Central memory CD8-positive, alpha-beta T cell (primary cell): ENCODE results near the gene COA3.
"Not testable (repeated sequence)": the region's sequence is repeated elsewhere in the genome, so short reads cannot be mapped to it uniquely, and the experiment has no call there.

Experiments used
- ATAC-seq: fragments of 150-1000 bp; cut with Tn5 transposase; replicated peaks from 2 replicates; pipeline ENCODE4 v1.10.0; 2022; ENCODE audit warnings: mild to moderate bottlenecking, moderate FRiP score, moderate number of reproducible peaks; ENCODE audit not compliant: poor library complexity, severe bottlenecking; ENCODE audit errors: extremely low read depth
- DNase-seq, 2 donors: peaks; one replicate each; pipeline ENCODE4 v3.0.0; 2021; ENCODE audit warnings: low spot score in 2 of 2
- H3K27ac Mint-ChIP-seq: one replicate; pipeline ENCODE4 v1.8.0; 2022; ENCODE audit warnings: low read depth, mild to moderate bottlenecking, moderate library complexity, mixed read lengths
- H3K27me3 Mint-ChIP-seq: one replicate; pipeline ENCODE4 v1.8.0; 2022; ENCODE audit warnings: mixed read lengths
- H3K36me3 Mint-ChIP-seq: one replicate; pipeline ENCODE4 v1.8.0; 2022; ENCODE audit warnings: mild to moderate bottlenecking, moderate library complexity, mixed read lengths; ENCODE audit not compliant: insufficient read depth
- H3K4me1 Mint-ChIP-seq: one replicate; pipeline ENCODE4 v1.8.0; 2022; ENCODE audit warnings: mixed read lengths
- H3K4me3 Mint-ChIP-seq: one replicate; pipeline ENCODE4 v1.8.0; 2022; ENCODE audit warnings: mild to moderate bottlenecking, moderate library complexity, mixed read lengths
- H3K9me3 Mint-ChIP-seq: one replicate; pipeline ENCODE4 v1.8.0; 2022; ENCODE audit warnings: mixed read lengths

The COA3 gene

GRCh38 chr17:42772945-42773289 lies 25.6 kb downstream of the COA3 start:
- peak overlapping the region; percentile 99 for H3K4me3 Mint-ChIP-seq

GRCh38 chr17:42769964-42770363 lies 28.5 kb downstream of the COA3 start:
- H3K4me3 Mint-ChIP-seq, ATAC-seq, H3K27ac Mint-ChIP-seq: not testable (repeated sequence)

More at GRCh38 chr17:42772945-42773289, 25.6 kb downstream of the COA3 start:
- peaks cover 14% of the 10 kb centered on the region for H3K27me3 Mint-ChIP-seq
- H3K4me1 Mint-ChIP-seq = peaks cover 22% of the 10 kb centered on the region
- no peak for DNase-seq
- H3K27ac Mint-ChIP-seq = peak overlapping the region; percentile 100
- no peaks in the 10 kb centered on the region for H3K9me3 Mint-ChIP-seq
- H3K36me3 Mint-ChIP-seq = peaks cover 30% of the 10 kb centered on the region
- ATAC-seq = peak; percentile 12

GRCh38 chr17:42768006-42768405 lies 30.5 kb downstream of the COA3 start:
- not testable (repeated sequence) for H3K36me3 Mint-ChIP-seq, H3K4me3 Mint-ChIP-seq
- H3K27me3 Mint-ChIP-seq = peaks cover 58% of the 10 kb centered on the region

More at GRCh38 chr17:42769964-42770363, 28.5 kb downstream of the COA3 start:
- H3K36me3 Mint-ChIP-seq, H3K9me3 Mint-ChIP-seq, DNase-seq: not testable (repeated sequence)
- Mint-ChIP-seq H3K27me3 (peaks cover 39% of the 10 kb centered on the region), H3K4me1 (peaks cover 22% of the 10 kb centered on the region)

GRCh38 chr17:42767512-42767911 lies 31.0 kb downstream of the COA3 start:
- H3K27me3 Mint-ChIP-seq = peaks cover 63% of the 10 kb centered on the region
- DNase-seq (no peak), ATAC-seq (no peak)
- H3K9me3 Mint-ChIP-seq = no peaks in the 10 kb centered on the region
- no peaks in the 10 kb centered on the region for H3K36me3 Mint-ChIP-seq
- H3K27ac Mint-ChIP-seq = no peak overlapping the region
- H3K4me1 Mint-ChIP-seq = peaks cover 7% of the 10 kb centered on the region
- H3K4me3 Mint-ChIP-seq = no peak overlapping the region

More at GRCh38 chr17:42768006-42768405, 30.5 kb downstream of the COA3 start:
- not testable (repeated sequence) for H3K9me3 Mint-ChIP-seq, DNase-seq, H3K27ac Mint-ChIP-seq, H3K4me1 Mint-ChIP-seq, ATAC-seq

GRCh38 chr17:42766124-42766523 lies 32.4 kb downstream of the COA3 start:
- DNase-seq (no peak), ATAC-seq (no peak)
- Mint-ChIP-seq H3K27ac (no peak overlapping the region), H3K27me3 (peaks cover 75% of the 10 kb centered on the region), H3K4me3 (no peak overlapping the region), H3K36me3 (no peaks in the 10 kb centered on the region), H3K4me1 (no peaks in the 10 kb centered on the region), H3K9me3 (no peaks in the 10 kb centered on the region)

GRCh38 chr17:42761638-42762037 lies 36.9 kb downstream of the COA3 start:
- Mint-ChIP-seq H3K4me3 (peak overlapping the region; percentile 47), H3K9me3 (no peaks in the 10 kb centered on the region), H3K27ac (no peak overlapping the region), H3K36me3 (peaks cover 3% of the 10 kb centered on the region), H3K4me1 (no peaks in the 10 kb centered on the region), H3K27me3 (peaks cover 69% of the 10 kb centered on the region)
- no peak for DNase-seq
- ATAC-seq = no peak

- Mint-ChIP-seq H3K36me3 (peaks cover 3% of the 10 kb centered on the region), H3K27ac (no peak within 1 kb of the TSS), H3K27me3 (peaks cover 72% of the 10 kb centered on the region), H3K4me3 (peak within 1 kb of the TSS; percentile 47), H3K9me3 (no peaks in the 10 kb centered on the region), H3K4me1 (no peaks in the 10 kb centered on the region)
- ATAC-seq (peak; percentile 53), DNase-seq (no peak)
Observed at GRCh38 chr17:42760652-42761581, 37.6 kb downstream of the COA3 start, which contains the start of gene RAMP2. TSS of gene RAMP2 (plus strand) at chr17:42761227. CDS start at chr17:42761262, 35 bp downstream.

- ATAC-seq (peak; percentile 18), DNase-seq (no peak)
- Mint-ChIP-seq H3K4me3 (peak overlapping the region; percentile 41), H3K27ac (no peak overlapping the region), H3K36me3 (peaks cover 3% of the 10 kb centered on the region), H3K9me3 (no peaks in the 10 kb centered on the region), H3K4me1 (no peaks in the 10 kb centered on the region), H3K27me3 (peaks cover 72% of the 10 kb centered on the region)
Observed at GRCh38 chr17:42759982-42760651, 38.4 kb downstream of the COA3 start.

GRCh38 chr17:42754782-42755181 lies 43.7 kb downstream of the COA3 start:
- ATAC-seq = no peak
- Mint-ChIP-seq H3K4me3 (no peak overlapping the region), H3K27me3 (peaks cover 55% of the 10 kb centered on the region), H3K36me3 (peaks cover 3% of the 10 kb centered on the region), H3K9me3 (no peaks in the 10 kb centered on the region), H3K27ac (no peak overlapping the region), H3K4me1 (no peaks in the 10 kb centered on the region)
- DNase-seq = no peak

GRCh38 chr17:42751628-42752027 lies 46.9 kb downstream of the COA3 start:
- Mint-ChIP-seq H3K9me3 (no peaks in the 10 kb centered on the region), H3K27ac (no peak overlapping the region), H3K27me3 (peaks cover 53% of the 10 kb centered on the region), H3K4me3 (no peak overlapping the region), H3K36me3 (no peaks in the 10 kb centered on the region), H3K4me1 (no peaks in the 10 kb centered on the region)
- DNase-seq (no peak), ATAC-seq (no peak)

- ATAC-seq (no peak), DNase-seq (no peak)
- no peaks in the 10 kb centered on the region for H3K9me3 Mint-ChIP-seq
- no peaks in the 10 kb centered on the region for H3K4me1 Mint-ChIP-seq
- no peak overlapping the region for H3K4me3 Mint-ChIP-seq
- H3K36me3 Mint-ChIP-seq = no peaks in the 10 kb centered on the region
- H3K27ac Mint-ChIP-seq = no peak overlapping the region
- peaks cover 45% of the 10 kb centered on the region for H3K27me3 Mint-ChIP-seq
Observed at GRCh38 chr17:42750739-42751344, 47.7 kb downstream of the COA3 start.

GRCh38 chr17:42748908-42749798 lies 49.4 kb downstream of the COA3 start:
- DNase-seq = no peak
- H3K9me3 Mint-ChIP-seq = no peaks in the 10 kb centered on the region
- no peak for ATAC-seq
- H3K27me3 Mint-ChIP-seq = peaks cover 32% of the 10 kb centered on the region
- peaks cover 9% of the 10 kb centered on the region for H3K4me1 Mint-ChIP-seq
- no peak overlapping the region for H3K27ac Mint-ChIP-seq
- peaks cover 7% of the 10 kb centered on the region for H3K36me3 Mint-ChIP-seq
- no peak overlapping the region for H3K4me3 Mint-ChIP-seq
